ENCODE results near the gene ZNF32. TPM values are rescaled to one million over a fixed set of nuclear protein-coding genes. Genes with fewer than 3 reads are reported as not detected.

ZNF32 gene
- total RNA-seq, 1 experiment from 2014 or later = 23.9 TPM

DNA sequence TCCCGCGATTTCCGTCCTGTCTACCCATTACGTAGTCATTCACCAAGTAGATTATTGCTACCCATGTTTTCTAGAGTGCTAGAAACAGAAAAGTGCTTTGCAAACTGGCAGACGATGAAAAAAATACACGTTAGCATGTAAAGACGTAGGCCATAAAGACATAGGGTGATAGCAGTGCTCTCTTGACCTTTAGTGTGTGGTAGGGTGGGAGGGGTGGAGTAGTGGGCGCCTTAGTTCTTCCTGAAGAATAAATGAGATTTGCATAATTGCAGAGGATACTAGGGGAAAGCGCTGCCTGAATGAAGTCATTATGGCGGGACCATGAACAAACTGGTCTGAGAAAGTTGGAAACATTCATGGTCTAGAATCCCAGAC, 41.5 kb downstream of the ZNF32 start (continued):
- TF ChIP-seq ESRRA (CRISPR knock-in tag; IDR thresholded peaks at IDR 0.05; ENCODE audit: borderline replicate concordance) (no peak), ZNF232 (CRISPR knock-in tag; IDR thresholded peaks at IDR 0.05) (no peak), ZNF423 (CRISPR knock-in tag; IDR thresholded peaks at IDR 0.05) (no peak), ZNF121 (CRISPR knock-in tag; IDR thresholded peaks at IDR 0.05) (no peak), TP53 (CRISPR knock-in tag; IDR thresholded peaks at IDR 0.05) (no peak), RELA (CRISPR knock-in tag; IDR thresholded peaks at IDR 0.05; ENCODE audit: borderline replicate concordance) (no peak)
- TF ChIP-seq, protein P1, sequence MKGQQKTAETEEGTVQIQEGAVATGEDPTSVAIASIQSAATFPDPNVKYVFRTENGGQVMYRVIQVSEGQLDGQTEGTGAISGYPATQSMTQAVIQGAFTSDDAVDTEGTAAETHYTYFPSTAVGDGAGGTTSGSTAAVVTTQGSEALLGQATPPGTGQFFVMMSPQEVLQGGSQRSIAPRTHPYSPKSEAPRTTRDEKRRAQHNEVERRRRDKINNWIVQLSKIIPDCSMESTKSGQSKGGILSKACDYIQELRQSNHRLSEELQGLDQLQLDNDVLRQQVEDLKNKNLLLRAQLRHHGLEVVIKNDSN (CRISPR knock-in tag; IDR thresholded peaks at IDR 0.05) = no peak
- TF ChIP-seq, protein P2, sequence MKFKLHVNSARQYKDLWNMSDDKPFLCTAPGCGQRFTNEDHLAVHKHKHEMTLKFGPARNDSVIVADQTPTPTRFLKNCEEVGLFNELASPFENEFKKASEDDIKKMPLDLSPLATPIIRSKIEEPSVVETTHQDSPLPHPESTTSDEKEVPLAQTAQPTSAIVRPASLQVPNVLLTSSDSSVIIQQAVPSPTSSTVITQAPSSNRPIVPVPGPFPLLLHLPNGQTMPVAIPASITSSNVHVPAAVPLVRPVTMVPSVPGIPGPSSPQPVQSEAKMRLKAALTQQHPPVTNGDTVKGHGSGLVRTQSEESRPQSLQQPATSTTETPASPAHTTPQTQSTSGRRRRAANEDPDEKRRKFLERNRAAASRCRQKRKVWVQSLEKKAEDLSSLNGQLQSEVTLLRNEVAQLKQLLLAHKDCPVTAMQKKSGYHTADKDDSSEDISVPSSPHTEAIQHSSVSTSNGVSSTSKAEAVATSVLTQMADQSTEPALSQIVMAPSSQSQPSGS (CRISPR knock-in tag; IDR thresholded peaks at IDR 0.05; ENCODE audit: borderline replicate concordance, low read depth) = no peak

DNA sequence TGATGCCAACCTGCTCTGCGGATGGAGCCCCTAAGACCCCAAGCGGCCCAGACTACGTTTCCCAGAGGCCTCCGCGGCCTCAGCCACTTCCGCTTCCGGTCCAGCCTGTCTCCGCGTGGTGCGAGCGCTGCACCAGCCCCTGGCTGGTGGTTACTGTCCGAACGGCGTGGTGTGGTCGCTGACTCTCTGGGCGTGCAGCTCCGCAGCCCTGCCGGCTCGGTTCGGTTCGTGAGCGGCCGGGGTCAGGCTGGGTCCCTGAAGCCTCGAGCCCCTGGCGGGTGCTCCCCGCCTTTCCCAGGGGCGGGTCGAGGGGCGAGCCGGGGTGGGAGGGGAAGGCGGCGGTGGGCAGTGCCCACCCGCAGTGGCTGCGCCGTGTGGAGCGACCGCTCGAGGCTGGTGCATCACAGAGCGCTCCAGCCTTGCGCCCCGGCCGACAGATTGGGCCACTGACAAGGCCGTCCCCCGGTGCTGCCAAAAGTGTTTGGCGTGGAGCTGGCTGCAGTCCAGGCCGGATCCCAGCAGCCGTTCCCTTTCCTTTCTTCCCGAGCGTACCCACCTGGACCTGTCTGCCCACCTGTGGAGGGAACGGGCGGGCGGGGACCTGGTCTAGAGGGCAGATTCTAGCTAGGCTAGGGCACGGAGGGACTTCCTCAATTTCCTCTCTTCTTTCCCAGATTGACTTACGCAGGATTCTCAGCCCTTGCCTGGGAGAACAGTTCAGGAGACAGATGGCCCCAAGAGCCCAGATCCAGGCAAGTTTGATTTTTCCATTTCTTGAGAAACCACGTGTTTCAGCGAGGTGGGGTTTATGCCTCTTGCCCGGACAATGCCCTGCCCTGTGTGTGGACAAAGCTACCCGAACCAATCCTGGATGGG, 42.1 kb downstream of the ZNF32 start, which contains the start of gene ZNF485:
Gene ZNF485 (plus strand): TSS at position 116 of the 876 bp plus-strand sequence. CDS start 613 bp downstream, at position 729.
- DNase-seq (ENCODE audit: low spot score) (peak; percentile 78), ATAC-seq (peak; percentile 94)
- Mint-ChIP-seq H3K27me3 (ENCODE audit: low read depth) (peaks cover 40% of the 10 kb centered on the region), H3K9me3 (peaks cover 19% of the 10 kb centered on the region), H3K4me3 (peak within 1 kb of the TSS; percentile 82), H3K27ac (no peak within 1 kb of the TSS), H3K36me3 (peaks cover 33% of the 10 kb centered on the region), H3K4me1 (peaks cover 9% of the 10 kb centered on the region)
- CTCF ChIA-PET = interaction anchor here (0.8 kb wide), 1 partner anchor 76 kb away, joined by 3 read pairs; no protein-coding TSS in a partner anchor
- POLR2A ChIA-PET = no interaction called here
- TF ChIP-seq, protein P3, sequence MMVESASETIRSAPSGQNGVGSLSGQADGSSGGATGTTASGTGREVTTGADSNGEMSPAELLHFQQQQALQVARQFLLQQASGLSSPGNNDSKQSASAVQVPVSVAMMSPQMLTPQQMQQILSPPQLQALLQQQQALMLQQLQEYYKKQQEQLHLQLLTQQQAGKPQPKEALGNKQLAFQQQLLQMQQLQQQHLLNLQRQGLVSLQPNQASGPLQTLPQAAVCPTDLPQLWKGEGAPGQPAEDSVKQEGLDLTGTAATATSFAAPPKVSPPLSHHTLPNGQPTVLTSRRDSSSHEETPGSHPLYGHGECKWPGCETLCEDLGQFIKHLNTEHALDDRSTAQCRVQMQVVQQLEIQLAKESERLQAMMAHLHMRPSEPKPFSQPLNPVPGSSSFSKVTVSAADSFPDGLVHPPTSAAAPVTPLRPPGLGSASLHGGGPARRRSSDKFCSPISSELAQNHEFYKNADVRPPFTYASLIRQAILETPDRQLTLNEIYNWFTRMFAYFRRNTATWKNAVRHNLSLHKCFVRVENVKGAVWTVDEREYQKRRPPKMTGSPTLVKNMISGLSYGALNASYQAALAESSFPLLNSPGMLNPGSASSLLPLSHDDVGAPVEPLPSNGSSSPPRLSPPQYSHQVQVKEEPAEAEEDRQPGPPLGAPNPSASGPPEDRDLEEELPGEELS (CRISPR knock-in tag; IDR thresholded peaks at IDR 0.05) = peak; percentile 68; the same call in 1 of the 2 replicates
- TF ChIP-seq PRRX2 (CRISPR knock-in tag; IDR thresholded peaks at IDR 0.05) (no peak), ZNF416 (CRISPR knock-in tag; IDR thresholded peaks at IDR 0.05) (no peak), NFYB (CRISPR knock-in tag; conservative IDR thresholded peaks at IDR 0.05; ENCODE audit: low read depth) (0 out of 2 replicates have a peak, but pooled peaks have one; percentile 26), ZNF263 (CRISPR knock-in tag; IDR thresholded peaks at IDR 0.05; ENCODE audit: low read depth) (no peak), SMAD3 (CRISPR knock-in tag; IDR thresholded peaks at IDR 0.05; ENCODE audit: borderline replicate concordance) (0 out of 2 replicates have a peak, but pooled peaks have one; percentile 62), SP1 (CRISPR knock-in tag; conservative IDR thresholded peaks at IDR 0.05) (peak; percentile 61), GABPB1 (CRISPR knock-in tag; IDR thresholded peaks at IDR 0.05) (peak; percentile 84), RORB (CRISPR knock-in tag; IDR thresholded peaks at IDR 0.05) (no peak), ZBTB21 (CRISPR knock-in tag; IDR thresholded peaks at IDR 0.05; ENCODE audit: borderline replicate concordance) (no peak), ATF1 (CRISPR knock-in tag; IDR thresholded peaks at IDR 0.05) (no peak), ZNF317 (CRISPR knock-in tag; IDR thresholded peaks at IDR 0.05; ENCODE audit: borderline replicate concordance, low read depth) (no peak), ZNF232 (CRISPR knock-in tag; IDR thresholded peaks at IDR 0.05) (peak; percentile 82; the same call in 1 of the 2 replicates)
- TF ChIP-seq, protein P4, sequence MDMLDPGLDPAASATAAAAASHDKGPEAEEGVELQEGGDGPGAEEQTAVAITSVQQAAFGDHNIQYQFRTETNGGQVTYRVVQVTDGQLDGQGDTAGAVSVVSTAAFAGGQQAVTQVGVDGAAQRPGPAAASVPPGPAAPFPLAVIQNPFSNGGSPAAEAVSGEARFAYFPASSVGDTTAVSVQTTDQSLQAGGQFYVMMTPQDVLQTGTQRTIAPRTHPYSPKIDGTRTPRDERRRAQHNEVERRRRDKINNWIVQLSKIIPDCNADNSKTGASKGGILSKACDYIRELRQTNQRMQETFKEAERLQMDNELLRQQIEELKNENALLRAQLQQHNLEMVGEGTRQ (CRISPR knock-in tag; IDR thresholded peaks at IDR 0.05) = peak; percentile 51; the same call in 1 of the 2 replicates
- TF ChIP-seq, protein P5, sequence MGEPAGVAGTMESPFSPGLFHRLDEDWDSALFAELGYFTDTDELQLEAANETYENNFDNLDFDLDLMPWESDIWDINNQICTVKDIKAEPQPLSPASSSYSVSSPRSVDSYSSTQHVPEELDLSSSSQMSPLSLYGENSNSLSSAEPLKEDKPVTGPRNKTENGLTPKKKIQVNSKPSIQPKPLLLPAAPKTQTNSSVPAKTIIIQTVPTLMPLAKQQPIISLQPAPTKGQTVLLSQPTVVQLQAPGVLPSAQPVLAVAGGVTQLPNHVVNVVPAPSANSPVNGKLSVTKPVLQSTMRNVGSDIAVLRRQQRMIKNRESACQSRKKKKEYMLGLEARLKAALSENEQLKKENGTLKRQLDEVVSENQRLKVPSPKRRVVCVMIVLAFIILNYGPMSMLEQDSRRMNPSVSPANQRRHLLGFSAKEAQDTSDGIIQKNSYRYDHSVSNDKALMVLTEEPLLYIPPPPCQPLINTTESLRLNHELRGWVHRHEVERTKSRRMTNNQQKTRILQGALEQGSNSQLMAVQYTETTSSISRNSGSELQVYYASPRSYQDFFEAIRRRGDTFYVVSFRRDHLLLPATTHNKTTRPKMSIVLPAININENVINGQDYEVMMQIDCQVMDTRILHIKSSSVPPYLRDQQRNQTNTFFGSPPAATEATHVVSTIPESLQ (CRISPR knock-in tag; IDR thresholded peaks at IDR 0.05) = no peak
- TF ChIP-seq, protein P6, sequence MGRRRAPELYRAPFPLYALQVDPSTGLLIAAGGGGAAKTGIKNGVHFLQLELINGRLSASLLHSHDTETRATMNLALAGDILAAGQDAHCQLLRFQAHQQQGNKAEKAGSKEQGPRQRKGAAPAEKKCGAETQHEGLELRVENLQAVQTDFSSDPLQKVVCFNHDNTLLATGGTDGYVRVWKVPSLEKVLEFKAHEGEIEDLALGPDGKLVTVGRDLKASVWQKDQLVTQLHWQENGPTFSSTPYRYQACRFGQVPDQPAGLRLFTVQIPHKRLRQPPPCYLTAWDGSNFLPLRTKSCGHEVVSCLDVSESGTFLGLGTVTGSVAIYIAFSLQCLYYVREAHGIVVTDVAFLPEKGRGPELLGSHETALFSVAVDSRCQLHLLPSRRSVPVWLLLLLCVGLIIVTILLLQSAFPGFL (CRISPR knock-in tag; IDR thresholded peaks at IDR 0.05; ENCODE audit: borderline replicate concordance) = no peak
- TF ChIP-seq, protein P7, sequence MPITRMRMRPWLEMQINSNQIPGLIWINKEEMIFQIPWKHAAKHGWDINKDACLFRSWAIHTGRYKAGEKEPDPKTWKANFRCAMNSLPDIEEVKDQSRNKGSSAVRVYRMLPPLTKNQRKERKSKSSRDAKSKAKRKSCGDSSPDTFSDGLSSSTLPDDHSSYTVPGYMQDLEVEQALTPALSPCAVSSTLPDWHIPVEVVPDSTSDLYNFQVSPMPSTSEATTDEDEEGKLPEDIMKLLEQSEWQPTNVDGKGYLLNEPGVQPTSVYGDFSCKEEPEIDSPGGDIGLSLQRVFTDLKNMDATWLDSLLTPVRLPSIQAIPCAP (CRISPR knock-in tag; IDR thresholded peaks at IDR 0.05) = peak; percentile 72; the same call in 1 of the 2 replicates
- TF ChIP-seq, protein P8, sequence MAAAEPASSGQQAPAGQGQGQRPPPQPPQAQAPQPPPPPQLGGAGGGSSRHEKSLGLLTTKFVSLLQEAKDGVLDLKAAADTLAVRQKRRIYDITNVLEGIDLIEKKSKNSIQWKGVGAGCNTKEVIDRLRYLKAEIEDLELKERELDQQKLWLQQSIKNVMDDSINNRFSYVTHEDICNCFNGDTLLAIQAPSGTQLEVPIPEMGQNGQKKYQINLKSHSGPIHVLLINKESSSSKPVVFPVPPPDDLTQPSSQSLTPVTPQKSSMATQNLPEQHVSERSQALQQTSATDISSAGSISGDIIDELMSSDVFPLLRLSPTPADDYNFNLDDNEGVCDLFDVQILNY (CRISPR knock-in tag; IDR thresholded peaks at IDR 0.05) = no peak; the same call in 1 of the 2 replicates

Measured in WTC11 (cell line).